Sigmoid colon (tissue), 7 donors: ENCODE results near the gene OBSL1. TPM values are rescaled to one million over a fixed set of nuclear protein-coding genes. Genes with fewer than 3 reads are reported as not detected.

Experiments
- DNase-seq: peaks from one replicate; pipeline ENCODE4 v3.0.0-alpha.2; 2019
- H3K27ac ChIP-seq, 4 donors: fragments of 200-600 bp; sonication (generic); one replicate each; pipeline ENCODE4 v1.5.1; 2016 to 2019; ENCODE audit warnings: mild to moderate bottlenecking in 1 of 4
- H3K27me3 ChIP-seq, 3 donors: fragments of 200-600 bp; sonication (generic); one replicate each; pipeline ENCODE4 v1.5.1; 2019; ENCODE audit warnings: mild to moderate bottlenecking in 1 of 3
- H3K36me3 ChIP-seq, 4 donors: fragments of 200-600 bp; sonication (generic); one replicate each; pipeline ENCODE4 v1.5.1; 2016 to 2019
- H3K4me1 ChIP-seq, 4 donors: fragments of 200-600 bp; sonication (generic); one replicate each; pipeline ENCODE4 v1.5.1; 2017 to 2019
- H3K4me3 ChIP-seq, 4 donors: fragments of 200-600 bp; sonication (generic); one replicate each; pipeline ENCODE4 v1.5.1; 2017 to 2019; ENCODE audit warnings: mild to moderate bottlenecking in 2 of 4, moderate library complexity in 1 of 4
- H3K9me3 ChIP-seq, 4 donors: fragments of 200-600 bp in 3 of 4; sonication (generic) in 3 of 4; one replicate each; pipeline versions ENCODE4 v1.5.1 to v1.6.1; 2013 to 2019
- EP300 ChIP-seq, 4 donors: sonication (generic); formaldehyde crosslinking; IDR thresholded peaks; one replicate each; pipeline ENCODE4 v1.6.1; 2017; ENCODE audit warnings: antibody characterized with exemption in 4 of 4
- POLR2A ChIP-seq, 2 donors: fragments of 450-650 bp; IDR thresholded peaks; one replicate each; pipeline ENCODE4 v1.6.1; 2016; ENCODE audit warnings: antibody characterized with exemption in 2 of 2, mild to moderate bottlenecking in 2 of 2, moderate library complexity in 2 of 2
- POLR2AphosphoS5 ChIP-seq, 4 donors: sonication (generic); formaldehyde crosslinking; IDR thresholded peaks; one replicate each; pipeline ENCODE4 v1.6.1; 2017; ENCODE audit warnings: antibody characterized with exemption in 4 of 4
- WGBS, 2 donors: extraction: QIAGEN DNeasy Blood & Tissue Kit; methylation state at CpG; one replicate each; pipeline ENCODE4 v1.1.7; 2013; 5-methylcytosine and 5-hydroxymethylcytosine counted together
- intact Hi-C: fragments of 100-400 bp; cut with DNase I; formaldehyde crosslinking; loops from one replicate; pipeline ENCODE4 v1.15.1; 2023
- polyA plus RNA-seq, 3 donors: library from polyadenylated mRNA; stranded (reverse); fragments of 200-250 nt; gene quantifications; one replicate each; pipeline ENCODE4 v1.2.3, GENCODE V29; 2013
- total RNA-seq, 4 donors: library from RNA; depleted of rRNA; stranded (reverse); fragments of >200 nt; gene quantifications; one replicate each; pipeline ENCODE4 v1.1.0, GENCODE V29; 2016
- TF ChIP-seq, protein P1 (sequence below), 4 experiments: fragments of 450-650 bp in 3 of 4; fragments of 200-600 bp in 1 of 4; IDR thresholded peaks; one replicate each; pipeline ENCODE4 v1.5.1; 2016 to 2019; ENCODE audit warnings: antibody characterized with exemption in 4 of 4, mild to moderate bottlenecking in 3 of 4, moderate library complexity in 2 of 4
- donor health status: healthy with polysubstance abuse.
- donor health status: Bipolar disorder and iron deficiency.
- donor health status: healthy.

The OBSL1 gene
- total and polyA plus RNA-seq, 7 donors, result 2.8 to 83.6 (median 34.6) TPM

DNA sequence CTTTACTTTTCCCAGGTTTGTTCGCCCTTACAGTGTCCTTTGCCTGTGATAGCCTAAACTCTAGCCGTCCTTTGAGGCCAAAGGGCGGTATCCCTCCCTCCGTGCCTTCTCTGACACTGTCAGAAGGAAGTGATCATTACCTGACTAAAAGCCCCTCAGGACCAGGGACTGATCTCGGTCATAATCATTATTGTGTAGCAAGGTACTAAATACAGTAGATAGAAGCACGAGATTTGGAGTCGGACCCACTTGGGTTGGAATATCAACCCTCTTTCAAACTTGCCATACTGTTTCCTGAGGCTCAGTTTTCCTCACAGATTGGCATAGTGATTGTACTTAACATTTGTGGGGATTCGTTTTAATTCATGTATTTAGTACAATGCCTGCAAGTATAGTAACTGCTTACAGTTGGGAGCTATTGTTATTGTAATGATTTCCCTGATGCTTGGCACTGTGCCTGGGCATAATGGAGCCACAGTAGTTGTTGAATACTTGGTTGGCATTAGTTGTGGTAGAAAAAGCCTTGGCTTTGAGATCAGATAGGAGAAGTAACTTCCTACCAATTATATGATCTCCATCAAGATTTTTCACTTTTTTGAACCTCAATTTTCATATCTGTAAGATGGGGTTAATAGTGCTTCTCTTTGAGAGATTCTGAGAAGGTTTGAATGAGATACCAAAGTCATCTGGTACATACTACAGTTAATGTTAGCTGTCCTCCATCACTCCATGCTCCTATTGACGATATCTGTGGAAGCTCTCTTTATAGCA, 27.2 kb upstream of the OBSL1 start:
- Histone ChIP-seq H3K27me3 (no peaks in the 10 kb centered on the region), H3K4me1 (peaks cover 0 to 20% (median 11%) of the 10 kb centered on the region in 4 donors), H3K27ac (peak overlapping the region; percentile 80 to 94 (median 92)), H3K9me3 (no peaks in the 10 kb centered on the region), H3K36me3 (peaks cover 0 to 27% (median 15%) of the 10 kb centered on the region in 4 donors), H3K4me3 (peak overlapping the region; percentile 66 to 76 (median 72))
- 26 to 36% methylated on average over 9 of the region's 9 CpGs for WGBS, 2 donors
- TF ChIP-seq POLR2A (IDR thresholded peaks at IDR 0.05) (no peak), EP300 (IDR thresholded peaks at IDR 0.05) (no peak), POLR2AphosphoS5 (IDR thresholded peaks at IDR 0.05) (no peak)
- TF ChIP-seq, protein P1, sequence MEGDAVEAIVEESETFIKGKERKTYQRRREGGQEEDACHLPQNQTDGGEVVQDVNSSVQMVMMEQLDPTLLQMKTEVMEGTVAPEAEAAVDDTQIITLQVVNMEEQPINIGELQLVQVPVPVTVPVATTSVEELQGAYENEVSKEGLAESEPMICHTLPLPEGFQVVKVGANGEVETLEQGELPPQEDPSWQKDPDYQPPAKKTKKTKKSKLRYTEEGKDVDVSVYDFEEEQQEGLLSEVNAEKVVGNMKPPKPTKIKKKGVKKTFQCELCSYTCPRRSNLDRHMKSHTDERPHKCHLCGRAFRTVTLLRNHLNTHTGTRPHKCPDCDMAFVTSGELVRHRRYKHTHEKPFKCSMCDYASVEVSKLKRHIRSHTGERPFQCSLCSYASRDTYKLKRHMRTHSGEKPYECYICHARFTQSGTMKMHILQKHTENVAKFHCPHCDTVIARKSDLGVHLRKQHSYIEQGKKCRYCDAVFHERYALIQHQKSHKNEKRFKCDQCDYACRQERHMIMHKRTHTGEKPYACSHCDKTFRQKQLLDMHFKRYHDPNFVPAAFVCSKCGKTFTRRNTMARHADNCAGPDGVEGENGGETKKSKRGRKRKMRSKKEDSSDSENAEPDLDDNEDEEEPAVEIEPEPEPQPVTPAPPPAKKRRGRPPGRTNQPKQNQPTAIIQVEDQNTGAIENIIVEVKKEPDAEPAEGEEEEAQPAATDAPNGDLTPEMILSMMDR (IDR thresholded peaks at IDR 0.05), result no peak
- intact Hi-C loops, result loop anchor here (2.0 kb wide), 2 partner anchors 54 to 100 kb away; partner anchors contain the start of genes GMPPA and TMEM198
- no peak for DNase-seq

DNA sequence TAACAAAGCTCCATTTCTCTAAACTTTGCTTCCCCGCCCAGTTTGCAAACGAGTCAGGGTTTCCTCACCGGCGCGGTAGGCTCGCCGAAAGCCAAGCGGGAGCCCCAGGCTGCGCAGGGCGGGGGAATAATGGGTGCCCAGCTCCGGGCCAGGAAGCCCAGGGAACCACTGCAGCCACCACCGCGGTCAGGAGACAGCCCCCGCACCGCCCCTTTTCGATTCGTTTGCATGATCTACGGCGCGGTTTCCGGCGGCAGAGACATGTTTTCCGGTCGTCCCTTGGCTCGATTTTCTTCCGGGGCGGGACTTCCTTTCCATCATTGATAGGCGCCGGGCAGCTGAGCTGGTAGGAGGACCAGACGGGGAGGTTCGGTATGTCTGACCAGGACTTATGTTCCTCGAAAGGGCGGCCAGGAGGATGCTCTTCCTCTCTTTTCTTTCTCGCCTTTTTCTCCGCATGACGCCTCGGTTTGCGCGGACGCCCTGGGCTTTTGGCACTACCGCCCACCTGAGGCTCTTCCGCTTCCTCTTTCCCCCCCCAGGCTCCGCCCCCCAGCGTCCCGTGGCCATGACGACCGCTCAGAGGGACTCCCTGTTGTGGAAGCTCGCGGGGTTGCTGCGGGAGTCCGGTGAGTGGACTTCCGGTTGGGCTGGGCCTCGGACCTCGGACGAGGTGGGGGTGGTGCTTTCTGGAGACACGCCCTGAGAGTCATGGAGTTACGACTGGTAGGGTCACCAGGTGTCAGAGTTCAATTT, 26.4 kb upstream of the OBSL1 start, which contains the start of gene STK11IP:
TSS of gene STK11IP (plus strand) at position 306 of the 756 bp plus-strand sequence. CDS start at position 569, 263 bp downstream.
- 0 to 1% methylated on average over 57 of the region's 57 CpGs for WGBS, 2 donors
- Histone ChIP-seq H3K9me3 (no peaks in the 10 kb centered on the region), H3K4me3 (peak within 1 kb of the TSS; percentile 66 to 76 (median 72)), H3K27me3 (no peaks in the 10 kb centered on the region), H3K36me3 (peaks cover 0 to 20% (median 12%) of the 10 kb centered on the region in 4 donors), H3K4me1 (peaks cover 0 to 20% (median 11%) of the 10 kb centered on the region in 4 donors), H3K27ac (peak within 1 kb of the TSS; percentile 80 to 94 (median 92))
- TF ChIP-seq POLR2A (IDR thresholded peaks at IDR 0.05) (peak; percentile 82), EP300 (IDR thresholded peaks at IDR 0.05) (peak in 2 of 4 donors; percentile 26 to 28), POLR2AphosphoS5 (IDR thresholded peaks at IDR 0.05) (peak; percentile 60 to 87 (median 82))
- TF ChIP-seq, protein P1 (IDR thresholded peaks at IDR 0.05), result no peak
- peak; percentile 99 for DNase-seq
- intact Hi-C loops, result loop anchor here (1.0 to 2.0 kb wide), 5 partner anchors 26 to 99 kb away; partner anchors contain the start of genes GMPPA, OBSL1 and TMEM198

DNA sequence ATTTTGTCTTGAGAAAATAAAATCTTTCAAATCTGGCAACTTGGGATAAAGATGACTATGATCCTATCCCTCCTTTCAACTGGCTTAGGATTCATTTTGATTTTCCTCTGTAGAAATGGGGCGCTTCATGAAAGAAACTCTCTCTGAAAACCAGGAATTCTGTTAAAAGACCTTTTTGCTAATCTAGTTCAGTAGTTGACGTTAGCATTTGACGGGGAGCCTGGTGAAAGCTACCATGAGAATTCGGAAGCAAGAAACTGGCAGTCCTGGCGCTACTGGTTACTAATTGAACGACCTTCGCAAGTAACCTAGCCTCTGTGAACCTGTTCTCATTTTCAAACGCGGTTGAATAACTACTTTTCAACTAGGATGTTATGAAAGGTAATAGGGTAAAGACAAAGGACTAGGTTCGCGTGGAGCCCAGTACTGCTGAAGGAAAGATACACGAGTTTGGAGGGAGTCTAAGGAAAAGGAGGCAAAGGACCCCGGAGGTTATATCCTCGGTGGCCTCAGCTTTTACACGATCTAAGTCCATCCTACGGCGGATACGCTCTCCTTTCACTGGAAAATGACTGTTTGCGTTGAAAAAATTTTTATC, 25.7 kb upstream of the OBSL1 start:
- intact Hi-C loops, result loop anchor here (1.0 kb wide), 3 partner anchors 26 to 45 kb away; partner anchors contain the start of gene OBSL1
- Histone ChIP-seq H3K36me3 (peaks cover 0 to 13% (median 7%) of the 10 kb centered on the region in 4 donors), H3K9me3 (no peaks in the 10 kb centered on the region), H3K27me3 (no peaks in the 10 kb centered on the region), H3K4me3 (peak overlapping the region; percentile 66 to 76 (median 72)), H3K27ac (peak overlapping the region; percentile 80 to 94 (median 92)), H3K4me1 (peaks cover 0 to 20% (median 11%) of the 10 kb centered on the region in 4 donors)
- TF ChIP-seq EP300 (IDR thresholded peaks at IDR 0.05) (no peak), POLR2AphosphoS5 (IDR thresholded peaks at IDR 0.05) (no peak), POLR2A (IDR thresholded peaks at IDR 0.05) (no peak)
- TF ChIP-seq, protein P1 (IDR thresholded peaks at IDR 0.05), result no peak
- 7 to 18% methylated on average over 19 of the region's 19 CpGs for WGBS, 2 donors
- DNase-seq, result no peak

DNA sequence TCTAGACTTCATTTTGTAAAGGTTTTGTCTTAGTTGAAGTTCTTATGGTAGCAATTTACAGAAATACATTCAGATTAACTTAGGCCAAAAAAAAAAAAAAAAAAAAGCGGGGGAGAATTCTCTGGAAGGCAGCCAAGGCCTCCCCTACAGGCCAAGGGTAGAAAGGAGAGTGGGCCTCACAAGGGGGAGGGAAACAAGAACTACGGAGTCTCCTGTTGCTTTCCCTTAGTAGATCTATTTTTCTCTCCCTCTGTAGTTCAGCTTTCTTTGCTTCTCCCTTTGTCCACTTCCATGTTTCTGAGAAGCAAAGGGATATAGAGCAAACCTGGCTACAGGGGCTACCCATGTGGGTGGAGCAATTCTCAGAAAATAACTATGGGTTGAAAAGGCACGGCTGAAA, 23.9 kb upstream of the OBSL1 start:
- Histone ChIP-seq H3K27me3 (no peaks in the 10 kb centered on the region), H3K4me1 (peaks cover 0 to 20% (median 11%) of the 10 kb centered on the region in 4 donors), H3K27ac (peak overlapping the region in 1 of 4 donors; percentile 94), H3K36me3 (no peaks in the 10 kb centered on the region), H3K4me3 (no peak overlapping the region), H3K9me3 (no peaks in the 10 kb centered on the region)
- WGBS, 2 donors, result 40 to 71% methylated on average over 3 of the region's 3 CpGs
- TF ChIP-seq POLR2A (IDR thresholded peaks at IDR 0.05), result no peak
- no peak for TF ChIP-seq POLR2AphosphoS5 (IDR thresholded peaks at IDR 0.05)
- no peak for TF ChIP-seq EP300 (IDR thresholded peaks at IDR 0.05)
- TF ChIP-seq, protein P1 (IDR thresholded peaks at IDR 0.05), result no peak
- intact Hi-C loops, result no loop called here
- DNase-seq, result no peak
